Uterus (tissue), 2 donors: ENCODE measurements around the gene BRF1.
"Not testable (repeated sequence)": the region's sequence is repeated elsewhere in the genome, so short reads cannot be mapped to it uniquely, and the experiment has no call there.

Experiments
- CTCF ChIP-seq, 4 experiments: fragments of 200-600 bp in 2 of 4; fragments of 450-650 bp in 2 of 4; sonication (generic) in 2 of 4; IDR thresholded peaks; one replicate each; pipeline ENCODE4 v1.5.1; 2016 to 2019; ENCODE audit warnings: antibody characterized with exemption in 4 of 4, mild to moderate bottlenecking in 2 of 4, moderate library complexity in 1 of 4
- POLR2A ChIP-seq, 2 donors: fragments of 450-650 bp; IDR thresholded peaks; one replicate each; pipeline ENCODE4 v1.6.1; 2016; ENCODE audit warnings: antibody characterized with exemption in 2 of 2, mild to moderate bottlenecking in 1 of 2, moderate library complexity in 1 of 2

- not testable (repeated sequence) for TF ChIP-seq CTCF, POLR2A (IDR thresholded peaks at IDR 0.05)
These were observed 1.1 kb upstream of the BRF1 start for GRCh38 chr14:105301915-105302249.
